ENCODE measurements around the gene CHST11.

GRCh38 chr12:104416585-104416984, 40.2 kb upstream of the CHST11 start:
- TF ChIP-seq, protein P1, sequence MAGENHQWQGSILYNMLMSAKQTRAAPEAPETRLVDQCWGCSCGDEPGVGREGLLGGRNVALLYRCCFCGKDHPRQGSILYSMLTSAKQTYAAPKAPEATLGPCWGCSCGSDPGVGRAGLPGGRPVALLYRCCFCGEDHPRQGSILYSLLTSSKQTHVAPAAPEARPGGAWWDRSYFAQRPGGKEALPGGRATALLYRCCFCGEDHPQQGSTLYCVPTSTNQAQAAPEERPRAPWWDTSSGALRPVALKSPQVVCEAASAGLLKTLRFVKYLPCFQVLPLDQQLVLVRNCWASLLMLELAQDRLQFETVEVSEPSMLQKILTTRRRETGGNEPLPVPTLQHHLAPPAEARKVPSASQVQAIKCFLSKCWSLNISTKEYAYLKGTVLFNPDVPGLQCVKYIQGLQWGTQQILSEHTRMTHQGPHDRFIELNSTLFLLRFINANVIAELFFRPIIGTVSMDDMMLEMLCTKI (IDR thresholded peaks at IDR 0.05; ENCODE audit: partially characterized antibody) = no peak
- TF ChIP-seq FOS (IDR thresholded peaks at IDR 0.05; ENCODE audit: extremely low read depth, insufficient read length) (no peak), DDX20 (tag; IDR thresholded peaks at IDR 0.05; ENCODE audit: low read depth) (no peak), SIN3A (IDR thresholded peaks at IDR 0.05; ENCODE audit: borderline replicate concordance in 2 of 2, control insufficient read depth in 1 of 2, low read depth in 2 of 2, low read length in 2 of 2) (no peak), RBM15 (IDR thresholded peaks at IDR 0.05; ENCODE audit: insufficient read depth, low read length) (no peak), ZBTB33 (CRISPR knock-in tag; IDR thresholded peaks at IDR 0.05) (no peak), HCFC1 (IDR thresholded peaks at IDR 0.05; ENCODE audit: low read depth, low read length) (no peak), DPF2 (IDR thresholded peaks at IDR 0.05) (no peak), BRD4 (IDR thresholded peaks at IDR 0.05) (no peak), ZEB2 (IDR thresholded peaks at IDR 0.05) (no peak), E2F3 (CRISPR knock-in tag; IDR thresholded peaks at IDR 0.05) (no peak), HMG20A (CRISPR knock-in tag; conservative IDR thresholded peaks at IDR 0.05) (no peak)
